Measurements from ENCODE around the gene PICALM.

- no peak for TF ChIP-seq GATA2 (IDR thresholded peaks at IDR 0.05; ENCODE audit: low read depth, low read length)
- TF ChIP-seq GATA3 (IDR thresholded peaks at IDR 0.05; ENCODE audit: low read depth, low read length) = no peak
Observed at GRCh38 chr11:85939099-85940015, 129.5 kb downstream of the PICALM start.

All from SH-SY5Y (cell line).